Stimulated activated effector memory CD8-positive, alpha-beta T cell treated with anti-CD3 and anti-CD28 coated beads, Interleukin-12 subunit alpha, Interleukin-12 subunit beta, amount 100 ng/mL, for 72 hours (primary cell): ENCODE measurements around the gene FBXO44.
"Not testable (repeated sequence)": the region's sequence is repeated elsewhere in the genome, so short reads cannot be mapped to it uniquely, and the experiment has no call there.

Experiments
- ATAC-seq: fragments of 150-1000 bp; cut with Tn5 transposase; 2 replicates; pipeline ENCODE4 v1.10.0; 2021
- DNase-seq, 2 donors: peaks; one replicate each; pipeline ENCODE4 v3.0.0; 2021 to 2022; ENCODE audit warnings: low spot score in 2 of 2
- H3K27ac Mint-ChIP-seq: one replicate; pipeline ENCODE4 v1.8.0; 2022; ENCODE audit warnings: mild to moderate bottlenecking, mixed read lengths
- H3K36me3 Mint-ChIP-seq: one replicate; pipeline ENCODE4 v1.8.0; 2022; ENCODE audit warnings: mild to moderate bottlenecking, mixed read lengths
- H3K4me1 Mint-ChIP-seq: one replicate; pipeline ENCODE4 v1.8.0; 2022; ENCODE audit warnings: mixed read lengths
- H3K4me3 Mint-ChIP-seq: one replicate; pipeline ENCODE4 v1.8.0; 2022; ENCODE audit warnings: mild to moderate bottlenecking, mixed read lengths
- H3K9me3 Mint-ChIP-seq: one replicate; pipeline ENCODE4 v1.8.0; 2022; ENCODE audit warnings: mixed read lengths

The FBXO44 gene

GRCh38 chr1:11654137-11654938, at the start of gene FBXO44, which contains the start of gene FBXO2:
Gene FBXO44, plus strand, starts transcription at chr1:11654877. Its CDS starts 959 bp downstream, at chr1:11655836.
Gene FBXO2, minus strand, starts transcription at chr1:11654429. Its CDS starts 89 bp downstream, at chr1:11654340.
- peaks cover 30% of the 10 kb centered on the region for H3K4me1 Mint-ChIP-seq
- ATAC-seq (peak; percentile 69), DNase-seq (peak; percentile 44 to 68)
- H3K9me3 Mint-ChIP-seq: no peaks in the 10 kb centered on the region
- peaks cover 35% of the 10 kb centered on the region for H3K36me3 Mint-ChIP-seq
- peak within 1 kb of the TSS; percentile 50 for H3K27ac Mint-ChIP-seq
- H3K4me3 Mint-ChIP-seq: peak within 1 kb of the TSS; percentile 67

GRCh38 chr1:11606775-11607174, 47.9 kb upstream of the FBXO44 start:
- Mint-ChIP-seq H3K4me3 (no peak overlapping the region), H3K9me3 (no peaks in the 10 kb centered on the region), H3K4me1 (no peaks in the 10 kb centered on the region), H3K36me3 (no peaks in the 10 kb centered on the region), H3K27ac (no peak overlapping the region)
- DNase-seq: no peak
- ATAC-seq: no peak

GRCh38 chr1:11608596-11609130, 46.0 kb upstream of the FBXO44 start:
- not testable (repeated sequence) for ATAC-seq, H3K36me3 Mint-ChIP-seq, H3K4me1 Mint-ChIP-seq, H3K4me3 Mint-ChIP-seq, H3K9me3 Mint-ChIP-seq, H3K27ac Mint-ChIP-seq, DNase-seq

GRCh38 chr1:11609378-11609777, 45.3 kb upstream of the FBXO44 start:
- H3K9me3 Mint-ChIP-seq, ATAC-seq, H3K4me1 Mint-ChIP-seq, DNase-seq, H3K27ac Mint-ChIP-seq, H3K4me3 Mint-ChIP-seq, H3K36me3 Mint-ChIP-seq: not testable (repeated sequence)

- ATAC-seq (no peak), DNase-seq (no peak)
- H3K4me3 Mint-ChIP-seq: no peak overlapping the region
- no peaks in the 10 kb centered on the region for H3K36me3 Mint-ChIP-seq
- H3K9me3 Mint-ChIP-seq: no peaks in the 10 kb centered on the region
- H3K4me1 Mint-ChIP-seq: no peaks in the 10 kb centered on the region
- no peak overlapping the region for H3K27ac Mint-ChIP-seq
These were observed 44.0 kb upstream of the FBXO44 start for GRCh38 chr1:11610629-11611180.

GRCh38 chr1:11611638-11612327, 42.9 kb upstream of the FBXO44 start:
- no peak overlapping the region for H3K27ac Mint-ChIP-seq
- H3K4me3 Mint-ChIP-seq: no peak overlapping the region
- no peaks in the 10 kb centered on the region for H3K36me3 Mint-ChIP-seq

GRCh38 chr1:11613347-11613746, 41.3 kb upstream of the FBXO44 start:
- no peak overlapping the region for H3K4me3 Mint-ChIP-seq
- no peak for DNase-seq
- H3K27ac Mint-ChIP-seq: no peak overlapping the region
- H3K9me3 Mint-ChIP-seq: no peaks in the 10 kb centered on the region
- no peak for ATAC-seq
- no peaks in the 10 kb centered on the region for H3K4me1 Mint-ChIP-seq
- no peaks in the 10 kb centered on the region for H3K36me3 Mint-ChIP-seq

More at GRCh38 chr1:11611638-11612327, 42.9 kb upstream of the FBXO44 start:
- DNase-seq (no peak), ATAC-seq (no peak)
- Mint-ChIP-seq H3K9me3 (no peaks in the 10 kb centered on the region), H3K4me1 (no peaks in the 10 kb centered on the region)

- no peaks in the 10 kb centered on the region for H3K9me3 Mint-ChIP-seq
- H3K27ac Mint-ChIP-seq: no peak overlapping the region
- H3K4me1 Mint-ChIP-seq: no peaks in the 10 kb centered on the region
- no peak overlapping the region for H3K4me3 Mint-ChIP-seq
- no peak for DNase-seq
- ATAC-seq: no peak
- H3K36me3 Mint-ChIP-seq: no peaks in the 10 kb centered on the region
These were observed 39.6 kb upstream of the FBXO44 start for GRCh38 chr1:11615090-11615489.

GRCh38 chr1:11616766-11617165, 37.9 kb upstream of the FBXO44 start:
- no peaks in the 10 kb centered on the region for H3K9me3 Mint-ChIP-seq
- DNase-seq: no peak
- no peaks in the 10 kb centered on the region for H3K36me3 Mint-ChIP-seq
- no peak overlapping the region for H3K4me3 Mint-ChIP-seq
- no peak for ATAC-seq
- no peaks in the 10 kb centered on the region for H3K4me1 Mint-ChIP-seq
- no peak overlapping the region for H3K27ac Mint-ChIP-seq

GRCh38 chr1:11617314-11617713, 37.4 kb upstream of the FBXO44 start:
- ATAC-seq: no peak
- Mint-ChIP-seq H3K4me1 (no peaks in the 10 kb centered on the region), H3K36me3 (no peaks in the 10 kb centered on the region), H3K9me3 (no peaks in the 10 kb centered on the region), H3K4me3 (no peak overlapping the region), H3K27ac (no peak overlapping the region)
- DNase-seq: no peak

- H3K9me3 Mint-ChIP-seq: no peaks in the 10 kb centered on the region
- H3K4me3 Mint-ChIP-seq: no peak overlapping the region
- H3K4me1 Mint-ChIP-seq: no peaks in the 10 kb centered on the region
- H3K27ac Mint-ChIP-seq: no peak overlapping the region
- H3K36me3 Mint-ChIP-seq: no peaks in the 10 kb centered on the region
- DNase-seq: no peak
- ATAC-seq: no peak
These were observed 36.9 kb upstream of the FBXO44 start for GRCh38 chr1:11617741-11618140.

- no peak overlapping the region for H3K4me3 Mint-ChIP-seq
- no peak overlapping the region for H3K27ac Mint-ChIP-seq
- H3K36me3 Mint-ChIP-seq: no peaks in the 10 kb centered on the region
- no peaks in the 10 kb centered on the region for H3K4me1 Mint-ChIP-seq
- no peak for DNase-seq
- ATAC-seq: no peak
- no peaks in the 10 kb centered on the region for H3K9me3 Mint-ChIP-seq
These were observed 34.3 kb upstream of the FBXO44 start for GRCh38 chr1:11620405-11620804.

- H3K36me3 Mint-ChIP-seq: no peaks in the 10 kb centered on the region
- ATAC-seq (no peak), DNase-seq (no peak)
- H3K9me3 Mint-ChIP-seq: no peaks in the 10 kb centered on the region
- H3K27ac Mint-ChIP-seq: no peak overlapping the region
- no peaks in the 10 kb centered on the region for H3K4me1 Mint-ChIP-seq
- no peak overlapping the region for H3K4me3 Mint-ChIP-seq
These were observed 33.8 kb upstream of the FBXO44 start for GRCh38 chr1:11620924-11621323.

- no peak for DNase-seq
- H3K27ac Mint-ChIP-seq: no peak overlapping the region
- H3K36me3 Mint-ChIP-seq: no peaks in the 10 kb centered on the region
- peak; percentile 21 for ATAC-seq
- no peak overlapping the region for H3K4me3 Mint-ChIP-seq
- H3K9me3 Mint-ChIP-seq: no peaks in the 10 kb centered on the region
- H3K4me1 Mint-ChIP-seq: no peaks in the 10 kb centered on the region
These were observed 32.3 kb upstream of the FBXO44 start for GRCh38 chr1:11622398-11622797.

GRCh38 chr1:11623702-11624101, 31.0 kb upstream of the FBXO44 start:
- no peak for ATAC-seq
- Mint-ChIP-seq H3K9me3 (no peaks in the 10 kb centered on the region), H3K4me3 (no peak overlapping the region), H3K4me1 (no peaks in the 10 kb centered on the region), H3K36me3 (no peaks in the 10 kb centered on the region), H3K27ac (no peak overlapping the region)
- no peak for DNase-seq
